ENCODE measurements around the gene TECTA.
A peak's percentile ranks its signal among the peaks of the same experiment; 100 is the strongest.
"Not testable (repeated sequence)": the region's sequence is repeated elsewhere in the genome, so short reads cannot be mapped to it uniquely, and the experiment has no call there.

Gene TECTA

DNA sequence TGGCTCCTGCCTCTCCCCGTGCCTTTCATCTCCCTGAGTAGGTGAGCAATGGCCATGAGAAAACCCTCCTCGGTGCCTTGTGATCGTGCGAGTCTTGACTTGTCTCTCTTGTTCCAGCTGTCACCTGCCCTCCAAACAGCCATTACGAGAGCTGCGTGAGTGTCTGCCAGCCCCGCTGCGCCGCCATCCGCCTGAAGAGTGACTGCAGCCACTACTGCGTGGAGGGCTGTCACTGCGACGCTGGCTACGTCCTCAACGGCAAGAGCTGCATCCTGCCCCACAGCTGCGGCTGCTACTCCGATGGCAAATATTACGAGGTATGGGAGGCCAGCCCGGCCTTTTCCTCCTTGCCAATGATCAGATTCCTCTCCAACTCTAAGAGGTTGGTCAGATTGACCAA is 51.7 kb downstream of the TECTA start:
- TF ChIP-seq ZFX (IDR thresholded peaks at IDR 0.05; ENCODE audit: borderline replicate concordance): no peak
- TF ChIP-seq, protein P1, sequence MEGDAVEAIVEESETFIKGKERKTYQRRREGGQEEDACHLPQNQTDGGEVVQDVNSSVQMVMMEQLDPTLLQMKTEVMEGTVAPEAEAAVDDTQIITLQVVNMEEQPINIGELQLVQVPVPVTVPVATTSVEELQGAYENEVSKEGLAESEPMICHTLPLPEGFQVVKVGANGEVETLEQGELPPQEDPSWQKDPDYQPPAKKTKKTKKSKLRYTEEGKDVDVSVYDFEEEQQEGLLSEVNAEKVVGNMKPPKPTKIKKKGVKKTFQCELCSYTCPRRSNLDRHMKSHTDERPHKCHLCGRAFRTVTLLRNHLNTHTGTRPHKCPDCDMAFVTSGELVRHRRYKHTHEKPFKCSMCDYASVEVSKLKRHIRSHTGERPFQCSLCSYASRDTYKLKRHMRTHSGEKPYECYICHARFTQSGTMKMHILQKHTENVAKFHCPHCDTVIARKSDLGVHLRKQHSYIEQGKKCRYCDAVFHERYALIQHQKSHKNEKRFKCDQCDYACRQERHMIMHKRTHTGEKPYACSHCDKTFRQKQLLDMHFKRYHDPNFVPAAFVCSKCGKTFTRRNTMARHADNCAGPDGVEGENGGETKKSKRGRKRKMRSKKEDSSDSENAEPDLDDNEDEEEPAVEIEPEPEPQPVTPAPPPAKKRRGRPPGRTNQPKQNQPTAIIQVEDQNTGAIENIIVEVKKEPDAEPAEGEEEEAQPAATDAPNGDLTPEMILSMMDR (IDR thresholded peaks at IDR 0.05): no peak
- H3K27ac ChIP-seq: no peak overlapping the region

DNA sequence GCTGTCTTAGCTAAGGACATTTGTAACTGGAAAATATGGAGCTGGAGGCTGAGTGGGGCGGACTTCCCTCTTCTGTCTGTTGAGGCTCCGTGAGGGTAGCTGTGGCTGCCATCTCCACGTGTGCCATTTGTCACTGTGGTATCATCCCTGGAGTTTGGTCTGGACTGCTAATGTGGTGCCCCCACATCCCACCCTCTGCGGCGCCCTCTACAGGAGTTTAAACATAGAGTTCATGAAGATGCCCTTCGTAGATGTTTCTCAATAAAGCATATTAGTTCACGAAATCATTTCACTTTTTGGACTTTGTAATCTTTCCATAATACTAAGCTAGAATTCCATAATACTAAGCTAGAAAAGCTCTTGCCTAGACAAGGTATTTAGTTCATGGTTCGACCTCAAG is 52.4 kb downstream of the TECTA start:
- TF ChIP-seq, protein P1 (IDR thresholded peaks at IDR 0.05): peak; percentile 24; the same call in 1 of the 2 replicates
- no peak for TF ChIP-seq ZFX (IDR thresholded peaks at IDR 0.05; ENCODE audit: borderline replicate concordance)
- H3K27ac ChIP-seq: no peak overlapping the region

DNA sequence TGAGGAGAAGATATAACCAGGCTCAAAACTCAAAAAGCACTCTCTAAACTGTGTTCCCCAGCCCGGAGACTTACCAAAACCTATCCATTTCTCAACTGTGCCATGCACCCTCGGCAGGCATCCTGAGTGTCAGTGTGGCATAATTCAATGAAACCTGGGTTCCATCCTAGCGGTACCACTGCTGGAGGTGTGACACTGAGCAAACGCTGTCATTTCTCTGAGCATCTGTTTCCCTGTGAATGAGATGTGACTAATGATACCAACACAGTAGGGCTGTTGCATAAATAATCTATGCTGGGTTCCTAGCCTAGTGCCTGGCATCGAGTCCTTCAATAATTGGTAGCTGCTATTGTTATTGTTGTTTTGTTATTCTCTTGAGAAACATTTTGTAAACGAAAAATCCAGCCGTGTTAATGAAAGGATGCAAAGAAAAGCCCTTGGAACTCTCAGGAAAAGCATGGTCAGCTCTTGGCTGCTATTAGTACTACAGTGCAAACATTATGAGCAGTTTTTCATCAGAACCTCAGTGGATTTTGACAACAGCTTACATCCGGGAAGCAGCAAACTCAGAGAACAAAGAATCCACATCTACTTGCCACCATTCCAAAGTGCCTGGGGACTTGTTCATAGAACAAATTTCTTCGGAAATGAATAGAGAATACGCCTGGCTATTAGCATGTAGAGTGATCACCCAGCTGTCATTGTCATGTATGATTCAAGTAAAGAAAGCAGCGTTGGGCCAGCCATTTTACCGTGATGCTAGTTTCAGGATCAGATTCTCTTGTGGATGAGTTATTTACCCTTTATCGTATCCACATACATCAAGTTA is 53.7 kb downstream of the TECTA start:
- TF ChIP-seq, protein P1 (IDR thresholded peaks at IDR 0.05): no peak
- no peak for TF ChIP-seq ZFX (IDR thresholded peaks at IDR 0.05; ENCODE audit: borderline replicate concordance)
- no peak overlapping the region for H3K27ac ChIP-seq

DNA sequence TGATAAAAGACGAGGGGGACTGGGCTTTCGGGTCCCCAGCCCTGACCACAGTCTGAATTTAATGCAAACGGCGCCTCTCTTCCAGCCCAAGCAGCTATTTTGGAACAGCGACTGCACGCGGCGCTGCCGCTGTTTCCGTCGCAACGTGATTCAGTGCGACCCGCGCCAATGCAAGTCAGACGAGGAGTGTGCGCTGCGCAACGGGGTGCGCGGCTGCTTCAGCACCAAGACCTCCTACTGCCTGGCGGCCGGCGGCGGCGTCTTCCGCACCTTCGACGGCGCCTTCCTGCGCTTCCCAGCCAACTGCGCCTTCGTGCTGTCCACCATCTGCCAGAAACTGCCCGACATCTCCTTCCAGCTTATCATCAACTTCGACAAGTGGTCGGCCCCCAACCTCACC is 56.7 kb downstream of the TECTA start:
- no peak overlapping the region for H3K27ac ChIP-seq
- TF ChIP-seq, protein P1 (IDR thresholded peaks at IDR 0.05): no peak
- TF ChIP-seq ZFX (IDR thresholded peaks at IDR 0.05; ENCODE audit: borderline replicate concordance): no peak

DNA sequence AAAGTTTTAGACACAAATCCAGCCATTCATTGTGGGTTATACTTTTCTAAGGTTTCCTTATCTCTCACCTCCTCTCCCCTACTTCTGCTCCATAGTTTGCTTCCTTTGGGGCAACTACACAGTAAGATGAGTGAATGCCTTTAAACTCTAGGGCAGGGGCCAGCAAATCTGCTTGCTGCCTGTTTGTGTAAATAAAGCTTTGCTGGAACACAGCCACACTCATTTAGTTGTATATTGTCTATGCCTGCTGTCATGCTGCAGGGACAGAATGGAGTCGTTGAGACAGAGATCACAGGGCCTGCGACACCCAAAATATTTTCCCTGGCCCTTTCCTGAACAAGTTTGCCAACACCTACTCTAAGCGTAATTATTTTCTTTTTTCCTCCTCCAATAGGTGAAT is 58.7 kb downstream of the TECTA start:
- H3K27ac ChIP-seq: no peak overlapping the region
- no peak for TF ChIP-seq ZFX (IDR thresholded peaks at IDR 0.05; ENCODE audit: borderline replicate concordance)
- TF ChIP-seq, protein P1 (IDR thresholded peaks at IDR 0.05): no peak

DNA sequence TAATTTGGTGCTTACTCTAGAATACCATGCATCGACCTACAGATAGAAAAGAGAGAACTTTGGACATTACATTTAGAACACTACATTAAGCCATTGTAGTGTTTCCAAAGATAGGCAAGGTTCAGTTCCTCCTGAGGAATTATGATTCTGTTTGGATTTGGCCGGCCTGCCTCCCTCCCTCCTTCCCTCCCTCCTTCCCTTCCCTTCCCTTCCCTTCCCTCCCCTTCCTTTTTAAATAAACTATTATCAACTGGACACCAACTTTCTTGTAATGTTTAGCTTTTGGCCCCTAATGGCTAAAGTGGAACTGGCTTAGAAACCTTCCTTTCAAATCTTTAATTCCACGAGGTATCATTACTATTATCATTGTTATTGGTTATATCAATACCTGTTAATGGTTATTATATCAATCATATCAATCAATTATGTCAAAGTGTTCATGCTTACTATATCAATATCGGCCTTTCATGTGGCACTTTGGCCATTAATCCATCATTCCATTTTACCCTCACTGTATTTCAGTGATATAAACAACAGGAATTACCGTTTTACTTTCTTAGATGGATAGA is 60.4 kb downstream of the TECTA start:
- TF ChIP-seq, protein P1 (IDR thresholded peaks at IDR 0.05): no peak
- TF ChIP-seq ZFX (IDR thresholded peaks at IDR 0.05; ENCODE audit: borderline replicate concordance): no peak
- H3K27ac ChIP-seq: no peak overlapping the region

DNA sequence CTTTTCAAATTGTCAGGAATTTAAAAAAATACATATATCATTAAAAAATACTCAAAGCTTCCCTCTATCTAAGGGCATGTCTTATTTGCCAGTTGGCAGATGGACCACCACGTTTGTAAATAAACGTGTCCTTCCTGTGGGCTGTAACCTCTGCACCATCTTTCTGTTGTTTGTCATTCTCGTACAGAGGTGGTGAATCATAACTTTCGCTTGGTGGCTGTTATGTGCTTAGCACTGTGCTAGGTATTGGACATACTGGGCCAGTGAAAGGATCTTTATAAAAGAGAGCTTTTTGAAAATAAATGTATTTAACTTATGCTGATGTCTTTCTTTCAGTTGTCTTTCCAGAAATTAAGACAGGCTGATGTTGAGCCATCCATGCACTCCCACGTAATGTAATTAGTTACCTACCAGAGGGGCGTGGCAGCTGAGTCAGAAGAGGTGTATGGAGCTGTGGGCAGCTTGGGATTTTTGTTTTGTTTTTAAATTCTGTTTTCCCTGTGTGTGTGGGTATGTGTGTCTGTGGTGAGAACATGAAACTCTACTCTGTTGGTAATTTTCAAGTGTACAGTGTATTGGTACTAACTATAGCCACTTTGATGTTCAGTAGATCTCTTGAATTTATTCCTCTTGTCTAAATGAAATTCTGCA is 62.7 kb downstream of the TECTA start:
- H3K27ac ChIP-seq: no peak overlapping the region
- TF ChIP-seq ZFX (IDR thresholded peaks at IDR 0.05; ENCODE audit: borderline replicate concordance): no peak
- TF ChIP-seq, protein P1 (IDR thresholded peaks at IDR 0.05): no peak

DNA sequence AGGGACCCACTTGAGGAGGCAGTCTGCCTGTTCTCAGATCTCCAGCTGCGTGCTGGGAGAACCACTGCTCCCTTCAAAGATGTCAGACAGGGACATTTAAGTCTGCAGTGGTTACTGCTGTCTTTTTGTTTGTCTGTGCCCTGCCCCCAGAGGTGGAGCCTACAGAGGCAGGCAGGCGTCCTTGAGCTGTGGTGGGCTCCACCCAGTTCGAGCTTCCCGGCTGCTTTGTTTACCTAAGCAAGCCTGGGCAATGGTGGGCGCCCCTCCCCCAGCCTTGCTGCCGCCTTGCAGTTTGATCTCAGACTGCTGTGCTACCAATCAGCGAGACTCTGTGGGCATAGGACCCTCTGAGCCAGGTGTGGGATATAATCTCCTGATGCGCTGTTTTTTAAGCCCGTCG is 76.6 kb downstream of the TECTA start:
- H3K27ac ChIP-seq: not testable (repeated sequence)

All from 22Rv1 (cell line).